Stomach (tissue), 4 donors: ENCODE measurements around the gene CELSR3.

ENCODE experiments used
- POLR2A ChIP-seq, 4 donors: fragments of 450-650 bp; IDR thresholded peaks; one replicate each; pipeline ENCODE4 v1.6.1; 2016; ENCODE audit warnings: antibody characterized with exemption in 4 of 4, control low read depth in 2 of 4, mild to moderate bottlenecking in 1 of 4, moderate library complexity in 1 of 4
- POLR2AphosphoS5 ChIP-seq, 3 donors: sonication (generic); formaldehyde crosslinking; IDR thresholded peaks; one replicate each; pipeline ENCODE4 v1.6.1; 2016; ENCODE audit warnings: antibody characterized with exemption in 3 of 3

DNA sequence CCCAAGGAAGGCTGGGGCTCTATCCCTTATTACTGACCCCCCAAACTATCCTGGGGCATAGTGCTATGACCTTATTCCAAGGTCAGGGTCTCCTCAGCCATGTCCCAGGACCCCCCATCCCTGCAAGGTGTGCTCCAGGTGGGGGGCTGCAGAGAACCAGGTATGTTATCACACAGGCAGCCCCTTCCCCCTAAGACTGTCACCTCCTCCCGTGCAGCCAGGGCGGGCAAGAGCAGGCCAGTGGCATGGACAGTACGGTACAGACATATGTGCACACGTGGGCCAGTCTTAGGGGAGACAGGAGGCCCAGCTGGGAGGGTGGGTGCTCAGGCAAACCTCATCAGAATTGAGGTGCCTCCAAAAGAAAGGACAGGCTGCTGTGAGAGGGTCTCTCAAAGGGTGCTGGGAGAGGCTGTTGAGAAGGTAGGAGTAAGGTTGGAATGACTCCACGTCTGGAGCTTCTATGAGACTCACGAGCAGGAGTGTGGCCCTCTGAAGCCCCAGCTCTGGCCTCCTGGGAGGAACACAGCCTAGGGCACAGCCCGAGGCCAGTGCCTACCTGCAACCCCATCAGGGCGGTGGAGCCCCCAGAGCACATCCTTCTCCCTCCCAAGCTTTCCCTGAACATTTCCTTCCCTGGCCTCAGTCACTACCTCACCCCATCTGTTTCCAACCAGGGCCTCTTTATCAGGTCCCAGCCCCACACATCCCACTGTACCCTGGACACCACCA lies 65.8 kb downstream of the CELSR3 start:
- TF ChIP-seq POLR2A (IDR thresholded peaks at IDR 0.05): no peak
- TF ChIP-seq POLR2AphosphoS5 (IDR thresholded peaks at IDR 0.05): no peak
